Measurements from ENCODE around the gene TBC1D14.

Gene TBC1D14

GRCh38 chr4:7002336-7002735 is 92.7 kb downstream of the TBC1D14 start:
- Histone ChIP-seq H3K27me3 (ENCODE audit: control insufficient read depth, insufficient read depth, low read length) (no peaks in the 10 kb centered on the region), H3K4me1 (ENCODE audit: control insufficient read depth, insufficient read depth, low read length) (no peaks in the 10 kb centered on the region), H3K36me3 (ENCODE audit: control insufficient read depth, insufficient read depth, low read length) (peaks cover 25% of the 10 kb centered on the region), H3K9me3 (ENCODE audit: control insufficient read depth, insufficient read depth, low read length) (no peaks in the 10 kb centered on the region), H3K4me3 (ENCODE audit: low read length) (no peak overlapping the region), H3K27ac (ENCODE audit: low read length) (no peak overlapping the region)
- no CpG with 5 or more reads among the region's 7 CpGs for WGBS (ENCODE audit: insufficient coverage, insufficient read length)
- DNase-seq (ENCODE audit: low read depth, low spot score) = no peak

- no CpG with 5 or more reads among the region's 11 CpGs for WGBS (ENCODE audit: insufficient coverage, insufficient read length)
- H3K4me3 ChIP-seq (ENCODE audit: low read length) = no peak overlapping the region
- H3K27me3 ChIP-seq (ENCODE audit: control insufficient read depth, insufficient read depth, low read length) = no peaks in the 10 kb centered on the region
- H3K36me3 ChIP-seq (ENCODE audit: control insufficient read depth, insufficient read depth, low read length) = peaks cover 25% of the 10 kb centered on the region
- no peak for DNase-seq (ENCODE audit: low read depth, low spot score)
- H3K9me3 ChIP-seq (ENCODE audit: control insufficient read depth, insufficient read depth, low read length) = no peaks in the 10 kb centered on the region
- peaks cover 3% of the 10 kb centered on the region; the same call in 1 of the 2 replicates for H3K4me1 ChIP-seq (ENCODE audit: control insufficient read depth, insufficient read depth, low read length)
- no peak overlapping the region for H3K27ac ChIP-seq (ENCODE audit: low read length)
These were observed 93.7 kb downstream of the TBC1D14 start for GRCh38 chr4:7003176-7003878.

- Histone ChIP-seq H3K36me3 (ENCODE audit: control insufficient read depth, insufficient read depth, low read length) (peaks cover 24% of the 10 kb centered on the region), H3K4me1 (ENCODE audit: control insufficient read depth, insufficient read depth, low read length) (peaks cover 3% of the 10 kb centered on the region; the same call in 1 of the 2 replicates), H3K27me3 (ENCODE audit: control insufficient read depth, insufficient read depth, low read length) (no peaks in the 10 kb centered on the region), H3K27ac (ENCODE audit: low read length) (no peak overlapping the region), H3K4me3 (ENCODE audit: low read length) (no peak overlapping the region), H3K9me3 (ENCODE audit: control insufficient read depth, insufficient read depth, low read length) (no peaks in the 10 kb centered on the region)
- DNase-seq (ENCODE audit: low read depth, low spot score) = no peak
- WGBS (ENCODE audit: insufficient coverage, insufficient read length) = no CpG with 5 or more reads among the region's 8 CpGs
These were observed 94.2 kb downstream of the TBC1D14 start for GRCh38 chr4:7003879-7004240.

GRCh38 chr4:7004331-7004730 is 94.7 kb downstream of the TBC1D14 start:
- no peak for DNase-seq (ENCODE audit: low read depth, low spot score)
- H3K27ac ChIP-seq (ENCODE audit: low read length) = no peak overlapping the region
- H3K4me3 ChIP-seq (ENCODE audit: low read length) = no peak overlapping the region
- peaks cover 3% of the 10 kb centered on the region; the same call in 1 of the 2 replicates for H3K4me1 ChIP-seq (ENCODE audit: control insufficient read depth, insufficient read depth, low read length)
- peaks cover 19% of the 10 kb centered on the region for H3K36me3 ChIP-seq (ENCODE audit: control insufficient read depth, insufficient read depth, low read length)
- no CpG with 5 or more reads among the region's 4 CpGs for whole genome bisulfite sequencing (ENCODE audit: insufficient coverage, insufficient read length)
- no peaks in the 10 kb centered on the region for H3K9me3 ChIP-seq (ENCODE audit: control insufficient read depth, insufficient read depth, low read length)
- H3K27me3 ChIP-seq (ENCODE audit: control insufficient read depth, insufficient read depth, low read length) = no peaks in the 10 kb centered on the region

GRCh38 chr4:7005571-7005970 is 95.9 kb downstream of the TBC1D14 start:
- H3K27me3 ChIP-seq (ENCODE audit: control insufficient read depth, insufficient read depth, low read length) = no peaks in the 10 kb centered on the region
- H3K4me3 ChIP-seq (ENCODE audit: low read length) = no peak overlapping the region
- no peak overlapping the region for H3K27ac ChIP-seq (ENCODE audit: low read length)
- no peak for DNase-seq (ENCODE audit: low read depth, low spot score)
- H3K4me1 ChIP-seq (ENCODE audit: control insufficient read depth, insufficient read depth, low read length) = peaks cover 3% of the 10 kb centered on the region; the same call in 1 of the 2 replicates
- no CpG with 5 or more reads among the region's 4 CpGs for WGBS (ENCODE audit: insufficient coverage, insufficient read length)
- no peaks in the 10 kb centered on the region for H3K9me3 ChIP-seq (ENCODE audit: control insufficient read depth, insufficient read depth, low read length)
- H3K36me3 ChIP-seq (ENCODE audit: control insufficient read depth, insufficient read depth, low read length) = peaks cover 8% of the 10 kb centered on the region

DNA sequence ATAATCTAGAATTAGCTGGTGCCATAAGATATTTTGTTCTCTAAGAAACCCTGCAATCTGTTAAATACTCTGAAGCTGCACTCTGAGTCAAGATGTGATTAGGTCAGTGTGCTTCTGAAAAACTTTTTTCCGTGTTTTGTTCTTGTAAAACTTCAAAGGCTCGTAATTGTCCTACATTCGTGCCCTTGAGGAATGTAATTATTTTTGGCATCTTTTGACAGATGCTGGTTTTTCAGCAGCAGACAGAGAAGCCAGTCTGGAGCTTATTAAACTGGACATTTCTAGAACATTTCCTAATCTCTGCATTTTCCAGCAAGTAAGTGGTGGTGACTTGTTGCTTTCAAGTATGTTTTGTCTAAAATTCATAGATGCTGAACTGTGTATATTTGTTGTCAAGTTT is 96.8 kb downstream of the TBC1D14 start:
- no CpG with 5 or more reads among the region's 3 CpGs for WGBS (ENCODE audit: insufficient coverage, insufficient read length)
- no peaks in the 10 kb centered on the region for H3K27me3 ChIP-seq (ENCODE audit: control insufficient read depth, insufficient read depth, low read length)
- no peaks in the 10 kb centered on the region for H3K9me3 ChIP-seq (ENCODE audit: control insufficient read depth, insufficient read depth, low read length)
- no peak for DNase-seq (ENCODE audit: low read depth, low spot score)
- H3K4me3 ChIP-seq (ENCODE audit: low read length) = no peak overlapping the region
- no peak overlapping the region for H3K27ac ChIP-seq (ENCODE audit: low read length)
- peaks cover 4% of the 10 kb centered on the region; the same call in 1 of the 2 replicates for H3K36me3 ChIP-seq (ENCODE audit: control insufficient read depth, insufficient read depth, low read length)
- H3K4me1 ChIP-seq (ENCODE audit: control insufficient read depth, insufficient read depth, low read length) = peaks cover 3% of the 10 kb centered on the region; the same call in 1 of the 2 replicates

- Histone ChIP-seq H3K4me1 (ENCODE audit: control insufficient read depth, insufficient read depth, low read length) (peaks cover 3% of the 10 kb centered on the region; the same call in 1 of the 2 replicates), H3K36me3 (ENCODE audit: control insufficient read depth, insufficient read depth, low read length) (peaks cover 4% of the 10 kb centered on the region; the same call in 1 of the 2 replicates), H3K9me3 (ENCODE audit: control insufficient read depth, insufficient read depth, low read length) (no peaks in the 10 kb centered on the region), H3K4me3 (ENCODE audit: low read length) (no peak overlapping the region), H3K27ac (ENCODE audit: low read length) (no peak overlapping the region), H3K27me3 (ENCODE audit: control insufficient read depth, insufficient read depth, low read length) (no peaks in the 10 kb centered on the region)
- no CpG with 5 or more reads among the region's 12 CpGs for WGBS (ENCODE audit: insufficient coverage, insufficient read length)
- no peak for DNase-seq (ENCODE audit: low read depth, low spot score)
These were observed 97.7 kb downstream of the TBC1D14 start for GRCh38 chr4:7007142-7007907.

DNA sequence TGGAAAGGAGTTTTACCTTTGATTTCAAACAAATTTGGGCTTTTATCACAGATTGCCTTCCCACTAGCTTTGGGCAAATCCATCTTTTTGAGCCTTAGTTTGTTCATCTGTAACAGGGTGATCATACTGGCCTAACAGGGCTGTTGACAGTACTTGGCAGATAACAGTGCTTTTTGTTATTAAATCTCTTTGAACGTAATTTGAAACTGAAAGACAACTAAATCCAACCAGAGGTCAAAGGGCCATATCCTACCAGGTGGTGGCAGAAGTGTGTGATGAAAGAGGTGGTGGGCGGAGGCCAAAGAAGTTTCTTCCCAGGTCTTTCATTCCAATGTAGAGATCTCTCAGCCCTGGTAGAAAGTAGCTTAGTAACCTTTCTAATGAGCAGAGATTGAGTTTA is 98.3 kb downstream of the TBC1D14 start:
- Histone ChIP-seq H3K9me3 (ENCODE audit: control insufficient read depth, insufficient read depth, low read length) (no peaks in the 10 kb centered on the region), H3K4me3 (ENCODE audit: low read length) (no peak overlapping the region), H3K27ac (ENCODE audit: low read length) (no peak overlapping the region), H3K27me3 (ENCODE audit: control insufficient read depth, insufficient read depth, low read length) (no peaks in the 10 kb centered on the region), H3K36me3 (ENCODE audit: control insufficient read depth, insufficient read depth, low read length) (peaks cover 4% of the 10 kb centered on the region; the same call in 1 of the 2 replicates), H3K4me1 (ENCODE audit: control insufficient read depth, insufficient read depth, low read length) (peaks cover 3% of the 10 kb centered on the region; the same call in 1 of the 2 replicates)
- no peak for DNase-seq (ENCODE audit: low read depth, low spot score)
- no CpG with 5 or more reads among the region's 2 CpGs for WGBS (ENCODE audit: insufficient coverage, insufficient read length)

GRCh38 chr4:7009564-7009963 is 99.9 kb downstream of the TBC1D14 start:
- no CpG with 5 or more reads among the region's 5 CpGs for WGBS (ENCODE audit: insufficient coverage, insufficient read length)
- Histone ChIP-seq H3K4me1 (ENCODE audit: control insufficient read depth, insufficient read depth, low read length) (peaks cover 3% of the 10 kb centered on the region; the same call in 1 of the 2 replicates), H3K9me3 (ENCODE audit: control insufficient read depth, insufficient read depth, low read length) (no peaks in the 10 kb centered on the region), H3K4me3 (ENCODE audit: low read length) (no peak overlapping the region), H3K36me3 (ENCODE audit: control insufficient read depth, insufficient read depth, low read length) (peaks cover 6% of the 10 kb centered on the region), H3K27me3 (ENCODE audit: control insufficient read depth, insufficient read depth, low read length) (no peaks in the 10 kb centered on the region), H3K27ac (ENCODE audit: low read length) (no peak overlapping the region)
- DNase-seq (ENCODE audit: low read depth, low spot score) = no peak

DNA sequence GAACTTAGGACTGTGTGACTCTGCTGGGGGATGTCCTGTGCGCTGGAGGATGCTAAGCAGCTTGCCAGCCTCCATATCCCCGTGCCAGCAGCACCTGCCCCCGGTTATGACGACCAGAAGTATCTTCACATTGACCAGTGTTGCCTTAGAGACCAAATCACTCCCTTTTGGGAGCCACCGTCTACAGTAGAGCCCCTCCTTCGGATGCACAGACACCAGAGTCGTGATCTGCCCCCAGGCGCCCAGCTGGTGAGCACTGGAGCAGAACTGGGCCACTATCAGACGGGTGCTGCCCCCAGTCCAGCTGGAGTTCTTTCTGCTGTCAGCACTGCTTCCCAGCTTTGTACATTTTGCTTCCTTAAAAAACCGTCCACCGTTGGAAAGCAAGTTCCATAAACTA is 103.5 kb downstream of the TBC1D14 start:
- Histone ChIP-seq H3K4me1 (ENCODE audit: control insufficient read depth, insufficient read depth, low read length) (no peaks in the 10 kb centered on the region), H3K9me3 (ENCODE audit: control insufficient read depth, insufficient read depth, low read length) (no peaks in the 10 kb centered on the region), H3K27me3 (ENCODE audit: control insufficient read depth, insufficient read depth, low read length) (no peaks in the 10 kb centered on the region), H3K4me3 (ENCODE audit: low read length) (no peak overlapping the region), H3K27ac (ENCODE audit: low read length) (no peak overlapping the region), H3K36me3 (ENCODE audit: control insufficient read depth, insufficient read depth, low read length) (peaks cover 10% of the 10 kb centered on the region)
- WGBS (ENCODE audit: insufficient coverage, insufficient read length) = no CpG with 5 or more reads among the region's 11 CpGs
- no peak for DNase-seq (ENCODE audit: low read depth, low spot score)
